GM19238 (cell line): ENCODE measurements around the gene NTSR1.

Experiments used
- DNase-seq: peaks from one replicate; pipeline ENCODE4 v3.0.0; 2011; ENCODE audit warnings: low spot score; ENCODE audit not compliant: insufficient read length

Gene NTSR1

DNA sequence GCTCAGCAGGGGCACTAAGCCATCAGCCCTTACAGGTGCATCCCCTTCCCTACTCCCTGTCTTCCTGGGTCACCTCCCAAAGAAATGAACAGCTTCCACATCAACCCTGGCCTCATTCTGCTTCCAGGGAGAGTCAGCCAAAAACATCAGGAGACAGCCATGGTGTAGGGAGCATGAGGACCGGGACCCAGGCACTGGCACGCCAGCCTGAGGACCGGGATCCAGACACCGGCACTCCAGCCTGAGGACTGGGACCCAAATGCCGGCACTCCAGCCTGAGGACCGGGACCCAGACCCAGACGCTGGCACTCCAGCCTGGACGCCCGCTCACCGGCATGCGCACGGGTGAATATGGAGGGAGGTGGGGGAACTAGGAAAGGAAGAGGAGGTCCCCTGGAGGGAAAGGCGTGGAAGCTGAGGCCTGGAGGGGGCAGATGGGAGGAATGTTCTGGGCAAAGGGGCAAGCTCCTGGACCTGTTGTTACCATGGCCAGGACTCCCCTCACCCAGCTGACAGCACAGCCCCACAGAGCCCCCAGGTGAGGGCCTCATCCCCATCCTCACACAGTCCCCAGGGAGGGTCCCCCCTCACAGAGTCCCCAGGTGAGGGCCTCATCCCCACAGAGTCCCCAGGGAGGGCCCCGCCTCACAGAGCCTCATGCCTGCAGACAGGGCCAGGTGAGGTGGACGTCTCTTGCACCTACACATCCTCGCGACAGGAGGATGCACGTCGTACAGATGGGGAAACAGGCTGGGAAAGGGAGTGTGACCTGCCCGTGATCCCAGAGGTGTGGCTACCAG is 61.7 kb downstream of the NTSR1 start:
- no peak for DNase-seq

- no peak for DNase-seq
Observed at GRCh38 chr20:62770916-62771315, 62.3 kb downstream of the NTSR1 start.

DNA sequence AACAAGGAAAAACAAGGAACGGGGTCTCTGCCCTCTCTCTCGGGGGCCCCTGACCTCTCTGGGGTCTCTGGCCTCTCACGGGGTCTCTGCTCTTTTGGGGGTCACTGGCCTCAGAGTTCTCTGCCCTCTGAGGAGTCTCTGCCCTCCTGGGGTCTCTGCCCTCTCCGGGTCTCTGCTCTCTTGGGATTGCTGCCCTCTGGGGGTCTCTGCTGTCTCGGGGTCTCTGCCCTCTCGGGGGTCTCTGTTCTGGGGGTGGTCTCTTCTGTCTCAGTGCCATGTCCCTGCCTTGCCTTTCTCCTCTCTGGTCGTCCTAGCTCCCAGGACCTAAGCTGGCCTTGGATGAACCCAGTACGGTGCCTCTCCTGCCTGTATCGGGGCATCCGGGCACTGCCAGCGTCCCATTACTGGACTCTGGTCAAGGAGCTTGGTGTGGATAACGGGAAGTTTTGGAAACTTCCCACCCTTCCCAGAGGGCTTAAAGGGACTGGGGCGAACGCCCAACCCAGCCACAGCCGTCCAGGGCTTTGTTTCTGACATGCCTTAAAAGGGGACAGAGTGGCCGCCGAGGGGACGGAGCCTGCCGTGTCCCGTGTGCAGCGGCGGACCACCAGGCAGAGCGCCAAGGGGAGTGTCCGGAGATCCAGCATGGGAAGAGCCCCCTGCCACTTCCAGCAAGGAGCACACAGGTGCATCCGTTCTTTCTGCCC is 62.9 kb downstream of the NTSR1 start:
- DNase-seq: no peak

DNA sequence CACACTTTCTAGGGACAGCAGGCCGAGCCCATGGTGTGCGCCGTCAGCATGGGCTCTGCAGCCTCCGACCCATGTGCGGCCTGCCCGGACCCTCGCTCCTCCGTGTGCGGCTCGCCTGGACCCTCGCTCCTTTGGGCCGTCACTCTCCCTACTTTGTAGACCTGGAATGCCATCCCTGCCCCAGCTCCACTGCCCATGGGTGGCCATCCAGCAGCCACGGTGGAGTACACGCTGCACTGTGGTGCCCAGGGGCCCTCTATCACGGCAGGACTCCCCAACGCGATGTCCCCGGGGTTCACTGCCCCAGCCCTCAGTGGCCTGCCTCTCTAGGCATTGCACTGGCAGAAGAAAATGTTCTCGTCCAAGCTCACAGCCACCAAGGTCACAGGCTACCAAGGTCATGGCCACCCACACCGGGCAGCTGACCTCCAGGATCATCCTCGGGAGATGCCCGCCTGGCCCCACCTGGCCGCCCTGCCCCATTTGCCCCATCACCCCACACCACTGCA is 63.5 kb downstream of the NTSR1 start:
- DNase-seq: no peak

- DNase-seq: no peak
Observed at GRCh38 chr20:62772619-62772989, 64.0 kb downstream of the NTSR1 start.

DNA sequence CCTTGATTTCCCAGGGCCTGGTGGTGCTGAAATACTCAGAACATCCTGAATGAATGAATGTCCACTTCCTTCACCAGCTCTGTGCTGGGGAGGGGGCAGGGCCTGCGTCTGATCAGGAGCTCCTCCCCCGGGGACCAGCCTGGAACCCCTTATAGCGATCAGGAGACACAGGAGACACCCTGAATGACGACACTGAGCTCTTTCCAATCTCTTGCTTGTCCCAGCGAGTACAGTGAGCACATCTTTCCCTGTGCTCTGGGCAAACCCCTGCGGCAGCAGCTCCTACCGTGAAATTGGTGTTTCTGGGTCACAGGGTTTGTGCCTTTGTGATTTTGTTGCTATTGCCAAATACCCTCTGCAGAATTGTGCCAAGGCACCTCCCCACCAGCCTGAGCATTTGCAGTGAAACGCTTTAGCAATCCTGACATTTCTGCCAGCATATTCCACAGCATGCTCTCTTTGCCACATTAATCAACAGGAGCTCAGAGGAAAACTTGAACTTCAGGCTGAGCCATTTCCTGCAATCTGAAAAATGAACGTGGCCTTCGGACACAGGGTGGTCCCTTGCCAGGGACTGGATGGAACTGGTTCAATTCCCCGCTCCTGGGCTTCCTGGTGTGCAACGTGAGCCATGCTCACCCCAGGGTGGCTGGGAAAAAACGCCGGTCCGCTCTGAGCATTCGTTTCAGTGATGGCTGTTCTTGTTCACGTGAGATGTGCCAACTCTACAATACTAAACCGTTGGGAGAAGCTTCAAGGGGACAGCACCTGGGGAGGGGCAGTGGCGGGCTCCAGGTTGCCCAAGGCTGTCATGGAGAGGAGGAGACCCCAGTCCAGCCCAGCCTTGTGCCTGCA is 64.6 kb downstream of the NTSR1 start:
- DNase-seq: no peak

- no peak for DNase-seq
Observed at GRCh38 chr20:62773845-62774714, 65.4 kb downstream of the NTSR1 start.

GRCh38 chr20:62774762-62775161 is 66.1 kb downstream of the NTSR1 start:
- no peak for DNase-seq

DNA sequence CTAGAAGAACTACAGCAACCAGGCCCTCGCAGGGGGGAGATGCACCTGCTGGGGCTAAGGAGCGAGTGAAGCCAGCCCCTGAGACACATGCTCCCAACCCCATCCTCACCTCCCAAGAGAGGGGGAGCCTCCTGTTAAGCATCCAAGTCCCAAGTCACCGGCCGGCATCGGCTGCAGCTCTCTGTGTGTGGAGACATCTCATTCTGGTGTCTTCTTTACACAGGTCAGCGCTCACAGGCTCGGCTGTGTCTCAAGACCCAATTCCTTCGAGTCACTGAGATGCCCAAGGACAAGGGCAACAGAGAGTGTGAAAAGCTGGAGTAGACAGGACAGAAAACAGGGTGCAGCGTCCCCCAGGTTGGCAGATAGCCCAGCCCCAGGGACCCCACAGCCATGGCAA is 66.6 kb downstream of the NTSR1 start:
- no peak for DNase-seq

DNA sequence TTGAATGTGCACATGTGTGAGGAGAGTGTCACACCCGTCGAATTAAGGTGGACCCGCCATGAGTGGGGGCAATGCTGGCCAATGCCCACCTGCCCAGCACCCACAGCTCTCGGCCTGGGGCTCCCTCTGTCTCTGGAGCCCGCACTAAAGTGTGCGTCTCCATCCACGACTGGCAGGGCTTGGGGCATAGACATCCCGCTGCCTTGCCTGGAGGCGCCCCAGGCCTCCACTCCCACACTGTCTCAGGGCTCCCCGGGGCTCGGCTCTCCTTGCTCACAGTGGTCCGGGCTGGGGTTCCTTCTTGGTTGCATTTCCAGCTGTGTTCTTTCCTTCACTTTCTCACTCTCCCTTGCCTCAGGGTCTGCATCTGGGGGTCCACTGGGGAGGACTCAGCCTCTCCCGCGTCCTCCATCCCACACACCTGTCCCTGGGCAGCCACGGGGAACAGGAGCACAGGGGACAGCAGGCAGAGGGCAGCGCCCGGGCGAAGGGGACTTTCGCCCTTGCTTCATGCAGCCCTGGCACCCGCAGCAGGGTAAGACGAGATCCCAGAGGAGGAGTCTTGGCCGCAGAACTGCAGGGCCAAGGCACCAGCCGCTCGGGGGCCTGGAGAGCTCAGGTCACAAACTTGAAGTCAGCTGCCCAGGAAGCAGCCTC is 67.5 kb downstream of the NTSR1 start:
- no peak for DNase-seq

- DNase-seq: peak; percentile 83
Observed at GRCh38 chr20:62776692-62777527, 68.3 kb downstream of the NTSR1 start.

DNA sequence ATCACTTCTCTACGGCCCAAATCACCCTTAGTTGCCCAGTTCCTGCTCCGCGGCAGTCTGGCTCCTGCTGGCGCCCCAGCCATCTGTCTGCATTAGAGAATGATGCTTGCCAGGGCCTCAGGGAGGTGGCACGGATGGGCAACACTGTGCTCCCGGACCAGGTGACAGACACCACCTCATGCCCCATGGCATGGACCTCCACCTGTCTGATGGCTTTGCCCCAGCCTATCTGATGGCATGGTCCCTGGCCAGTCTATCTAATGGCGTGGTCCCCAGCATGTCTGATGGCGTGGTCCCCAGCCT is 68.8 kb downstream of the NTSR1 start:
- no peak for DNase-seq

- DNase-seq: no peak
Observed at GRCh38 chr20:62778058-62778457, 69.4 kb downstream of the NTSR1 start.

- no peak for DNase-seq
Observed at GRCh38 chr20:62778601-62779416, 70.2 kb downstream of the NTSR1 start.

DNA sequence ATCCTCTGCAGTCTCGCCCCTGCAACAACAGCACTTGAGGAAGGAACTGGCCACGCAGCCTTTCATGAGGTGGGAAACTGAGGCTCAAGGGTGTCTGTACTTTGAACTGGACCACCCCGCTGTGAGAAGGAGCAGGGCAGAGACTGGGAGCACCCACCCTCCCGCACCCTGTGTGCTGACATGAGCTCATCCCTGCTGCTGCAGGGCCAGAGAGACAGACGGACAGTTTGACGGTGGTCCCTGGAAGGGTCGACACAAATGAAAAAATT is 70.7 kb downstream of the NTSR1 start:
- no peak for DNase-seq

GRCh38 chr20:62780204-62780603 is 71.6 kb downstream of the NTSR1 start:
- no peak for DNase-seq

DNA sequence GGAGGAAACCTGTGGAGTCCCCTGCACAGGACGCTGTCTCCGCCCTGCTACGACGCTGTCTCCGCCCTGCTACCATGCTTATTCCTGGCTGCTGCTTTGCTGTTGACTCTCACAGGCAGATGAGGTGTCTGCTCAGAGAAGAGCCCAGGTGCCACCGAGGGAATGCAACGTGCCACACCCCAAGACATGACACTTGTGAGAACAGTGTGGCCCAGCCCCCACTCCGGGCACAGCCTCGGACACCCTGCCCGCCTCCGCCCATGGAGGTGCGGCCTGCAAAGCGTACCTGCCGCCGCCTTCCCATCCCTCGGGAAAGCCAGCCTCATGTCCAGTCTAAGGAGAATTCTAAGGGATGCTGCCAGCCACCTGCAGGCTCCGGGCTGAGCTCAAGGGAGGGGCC is 72.1 kb downstream of the NTSR1 start:
- no peak for DNase-seq

DNA sequence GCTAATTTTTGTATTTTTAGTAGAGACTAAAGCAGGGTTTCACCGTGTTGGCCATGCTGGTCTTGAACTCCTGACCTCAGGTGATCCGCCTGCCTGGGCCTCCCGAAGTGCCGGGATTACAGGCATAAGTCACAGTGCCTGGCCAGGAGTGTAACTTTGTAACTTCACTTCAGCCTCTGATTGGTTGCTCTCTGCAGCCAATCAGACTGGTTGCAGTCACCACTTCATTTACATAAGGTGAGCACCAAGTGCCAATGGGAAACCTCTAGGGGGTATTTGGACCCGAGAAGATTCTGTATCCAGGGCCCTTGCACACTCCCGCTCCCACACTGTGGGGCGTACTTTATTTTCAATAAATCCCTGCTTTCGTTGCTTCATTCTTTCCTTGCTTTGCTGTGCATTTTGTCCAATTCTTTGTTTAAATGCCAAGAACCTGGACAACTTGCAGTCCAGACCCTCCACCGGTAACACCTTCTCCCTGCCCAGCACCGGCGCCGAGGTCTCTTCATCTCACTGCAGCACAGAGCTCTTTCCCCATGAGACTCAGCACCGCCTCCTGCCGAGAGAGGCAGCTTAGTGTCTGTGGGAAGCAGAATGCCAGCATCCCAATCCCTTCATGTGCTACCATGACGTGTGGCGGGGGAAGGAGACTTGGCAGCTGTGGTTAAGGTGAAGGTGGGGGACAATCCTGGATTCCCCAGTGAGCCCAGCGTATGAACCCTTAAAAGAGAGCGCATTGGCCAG is 73.7 kb downstream of the NTSR1 start:
- DNase-seq: no peak
